HUES64 (cell line): Measurements from ENCODE around the gene SLC9B1.
"Not testable (repeated sequence)": the region's sequence is repeated elsewhere in the genome, so short reads cannot be mapped to it uniquely, and the experiment has no call there.

Source experiments
- H3K27ac ChIP-seq: 2 replicates; pipeline ENCODE4 v1.7.0; 2013; ENCODE audit warnings: low read depth, low read length, inconsistent platforms
- H3K27me3 ChIP-seq: 2 replicates; pipeline ENCODE4 v1.6.1; 2013; ENCODE audit warnings: mild to moderate bottlenecking, low read length; ENCODE audit not compliant: insufficient read depth
- H3K36me3 ChIP-seq: 2 replicates; pipeline ENCODE4 v1.6.1; 2013; ENCODE audit warnings: mild to moderate bottlenecking, low read length; ENCODE audit not compliant: insufficient read depth
- H3K4me1 ChIP-seq: 2 replicates; pipeline ENCODE4 v1.6.1; 2013; ENCODE audit warnings: mild to moderate bottlenecking, low read length, moderate library complexity; ENCODE audit not compliant: insufficient read depth
- H3K4me3 ChIP-seq: 2 replicates; pipeline ENCODE4 v1.5.1; 2013; ENCODE audit warnings: mild to moderate bottlenecking, low read length, moderate library complexity
- H3K9ac ChIP-seq: 2 replicates; pipeline ENCODE4 v1.6.1; 2013; ENCODE audit warnings: mild to moderate bottlenecking, low read depth, low read length
- H3K9me3 ChIP-seq: 2 replicates; pipeline ENCODE4 v1.6.1; 2013; ENCODE audit warnings: low read depth, low read length; ENCODE audit not compliant: insufficient read depth
- WGBS: fragments of 150-250, 120-280 bp; methylation state at CpG from one replicate; pipeline ENCODE4 v1.1.7; 2013; ENCODE audit warnings: missing lambda C conversion rate; 5-methylcytosine and 5-hydroxymethylcytosine counted together

Gene SLC9B1

DNA sequence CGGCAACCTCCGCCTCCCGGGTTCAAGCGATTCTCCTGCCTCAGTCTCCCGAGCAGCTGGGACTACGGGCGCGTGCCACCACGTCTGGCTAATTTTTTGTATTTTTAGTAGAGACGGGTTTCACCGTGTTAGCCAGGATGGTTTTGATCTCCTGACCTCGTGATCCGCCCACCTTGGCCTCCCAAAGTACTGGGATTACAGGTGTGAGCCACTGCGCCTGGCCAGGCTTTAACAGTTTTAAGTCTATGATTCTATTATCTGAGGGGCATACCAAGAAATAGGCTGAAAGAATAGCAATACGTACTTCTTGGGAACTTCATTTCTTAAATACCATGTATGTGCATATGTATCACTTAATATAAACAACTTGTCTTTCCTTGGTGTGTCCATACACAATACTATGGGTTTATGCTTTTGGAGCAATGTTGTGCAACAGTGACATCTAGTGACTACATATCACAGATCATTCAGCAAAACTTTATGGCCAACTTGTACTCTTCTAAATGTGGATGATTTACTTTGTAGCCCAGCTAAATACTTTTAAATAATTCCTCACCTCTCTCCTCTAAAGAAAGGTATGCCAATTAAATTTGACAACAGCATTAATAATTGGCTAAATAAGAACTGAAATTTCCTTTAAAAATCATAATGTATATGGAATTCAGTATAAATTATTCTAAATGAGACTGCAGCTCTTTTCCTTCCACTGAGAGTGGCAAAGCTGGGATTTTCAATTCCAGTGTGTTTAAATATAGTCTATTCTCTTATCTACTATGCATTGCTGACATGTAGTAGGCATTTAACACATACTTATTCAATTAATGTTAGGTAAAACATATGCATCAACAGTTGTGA is 10.4 kb downstream of the SLC9B1 start:
- WGBS: 85% methylated on average over 14 of the region's 15 CpGs
- no peak overlapping the region for H3K4me3 ChIP-seq
- H3K27ac ChIP-seq: no peak overlapping the region
- H3K36me3 ChIP-seq: no peaks in the 10 kb centered on the region
- H3K4me1 ChIP-seq: no peaks in the 10 kb centered on the region
- H3K27me3 ChIP-seq: no peaks in the 10 kb centered on the region
- H3K9me3 ChIP-seq: no peaks in the 10 kb centered on the region
- no peak overlapping the region for H3K9ac ChIP-seq

DNA sequence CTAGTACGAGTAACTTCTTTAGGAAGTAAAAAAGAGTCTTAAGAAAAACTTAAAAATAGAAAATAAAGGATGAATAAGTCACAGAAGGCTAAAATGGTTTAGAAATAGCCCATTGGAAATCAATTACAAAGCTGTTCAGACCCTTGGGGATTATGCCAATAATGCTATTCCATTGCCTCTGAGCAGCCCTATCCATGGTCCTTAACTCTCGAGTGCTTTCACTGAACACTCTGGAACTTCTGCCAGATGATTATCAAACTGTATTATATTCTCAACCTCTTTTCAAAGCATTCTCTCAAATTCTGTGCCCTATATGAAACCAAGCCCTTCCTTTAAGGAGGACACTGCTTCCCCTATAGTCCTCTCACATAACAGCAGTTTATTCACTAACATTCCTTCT is 17.0 kb downstream of the SLC9B1 start:
- Histone ChIP-seq H3K36me3 (no peaks in the 10 kb centered on the region), H3K4me1 (no peaks in the 10 kb centered on the region), H3K27ac (no peak overlapping the region), H3K9ac (no peak overlapping the region), H3K4me3 (no peak overlapping the region), H3K27me3 (no peaks in the 10 kb centered on the region), H3K9me3 (no peaks in the 10 kb centered on the region)
- WGBS: 94% methylated on average over 2 of the region's 2 CpGs

DNA sequence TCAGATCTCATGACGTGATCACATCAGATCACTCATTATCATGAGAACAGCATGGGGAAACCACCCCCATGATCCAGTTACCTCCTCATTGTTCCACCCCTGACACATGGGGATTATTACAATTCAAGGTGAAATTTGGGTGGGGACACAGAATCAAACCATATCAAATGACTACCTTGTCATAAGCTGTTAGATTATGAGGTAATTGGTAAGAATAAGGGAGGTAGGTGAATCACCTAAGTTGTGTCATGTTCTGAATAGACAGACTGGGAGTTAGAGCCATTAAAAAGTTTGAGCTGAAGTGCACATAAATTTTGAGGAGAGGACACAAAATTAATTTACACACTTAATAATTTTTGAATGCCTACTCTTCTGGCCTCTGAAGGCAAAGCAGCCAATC is 24.7 kb downstream of the SLC9B1 start:
- 96% methylated on average over 1 of the region's 1 CpG for WGBS
- Histone ChIP-seq H3K9ac (no peak overlapping the region), H3K9me3 (peaks cover 11% of the 10 kb centered on the region)

DNA sequence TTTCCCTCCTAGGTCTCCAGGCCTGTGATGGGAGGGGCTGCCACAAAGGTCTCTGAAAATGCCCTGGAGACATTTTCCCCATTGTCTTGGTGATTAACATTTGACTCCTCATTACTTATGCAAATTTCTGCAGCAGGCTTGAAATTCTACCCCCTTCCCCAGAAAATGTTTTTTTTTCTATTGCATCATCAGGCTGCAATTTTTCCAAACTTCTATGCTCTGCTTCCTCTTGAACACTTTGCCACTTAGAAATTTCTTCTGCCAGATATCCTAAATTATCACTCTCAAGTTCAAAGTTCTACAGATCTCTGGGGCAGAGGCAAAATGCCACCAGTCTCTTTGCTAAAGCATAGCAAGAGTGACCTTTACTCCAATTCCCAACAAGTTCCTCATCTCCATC is 25.5 kb downstream of the SLC9B1 start:
- H3K27ac ChIP-seq, H3K36me3 ChIP-seq, H3K4me1 ChIP-seq, H3K4me3 ChIP-seq, H3K9ac ChIP-seq, H3K27me3 ChIP-seq: not testable (repeated sequence)
- peaks cover 11% of the 10 kb centered on the region for H3K9me3 ChIP-seq

More for the DNA sequence above, 24.7 kb downstream of the SLC9B1 start:
- H3K4me3 ChIP-seq: no peak overlapping the region
- H3K36me3 ChIP-seq: no peaks in the 10 kb centered on the region
- no peaks in the 10 kb centered on the region for H3K27me3 ChIP-seq
- no peak overlapping the region for H3K27ac ChIP-seq
- no peaks in the 10 kb centered on the region for H3K4me1 ChIP-seq

DNA sequence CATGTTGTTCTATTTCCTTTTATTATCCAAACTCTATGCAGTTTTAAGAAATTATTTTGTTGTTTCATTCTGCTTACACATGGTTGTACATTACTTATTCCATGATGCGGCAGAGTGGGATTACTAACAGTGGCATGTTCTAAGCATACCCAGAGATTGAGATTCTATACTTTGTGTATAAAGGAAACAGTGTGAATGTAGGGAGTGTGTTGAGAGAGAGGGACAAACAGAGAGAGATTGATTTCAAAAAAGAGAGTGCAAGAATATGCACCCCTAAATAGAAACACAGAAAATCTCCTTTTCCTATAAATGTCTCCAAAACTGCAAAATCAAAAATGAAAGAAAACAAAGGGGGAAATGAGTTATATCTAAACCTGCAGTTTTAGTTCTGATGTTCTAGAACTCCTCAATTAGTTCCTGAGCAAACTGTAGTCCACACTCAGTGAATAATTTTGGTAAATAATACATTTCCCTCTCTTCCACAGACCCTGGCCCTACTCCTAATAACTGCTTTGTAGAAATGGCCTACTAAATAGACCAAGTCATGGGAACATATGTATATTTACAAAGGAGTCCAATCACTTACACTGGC is 31.0 kb downstream of the SLC9B1 start:
- Histone ChIP-seq H3K27ac (no peak overlapping the region), H3K9ac (no peak overlapping the region), H3K27me3 (no peaks in the 10 kb centered on the region), H3K9me3 (peaks cover 8% of the 10 kb centered on the region), H3K4me1 (no peaks in the 10 kb centered on the region), H3K36me3 (no peaks in the 10 kb centered on the region), H3K4me3 (no peak overlapping the region)
- WGBS: 100% methylated on average over 1 of the region's 1 CpG

DNA sequence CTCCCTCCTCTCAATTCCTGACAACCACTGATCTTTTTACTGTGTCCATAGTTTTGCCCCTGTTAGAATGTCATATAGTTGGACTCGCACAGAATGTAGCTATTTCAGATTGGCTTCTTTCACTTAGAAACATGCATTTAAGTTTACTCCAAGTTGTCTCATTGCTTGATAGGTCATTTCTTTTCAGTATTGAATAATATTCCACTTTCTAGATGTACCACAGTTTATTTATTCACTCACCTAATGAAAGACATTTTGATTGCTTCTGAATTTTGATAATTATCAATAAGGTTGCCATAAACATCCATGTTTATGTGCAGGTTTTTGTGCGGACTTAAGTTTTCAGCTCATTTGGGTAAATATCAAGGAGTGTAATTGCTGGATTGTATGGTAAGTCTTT is 38.5 kb downstream of the SLC9B1 start:
- Histone ChIP-seq H3K9ac (no peak overlapping the region), H3K4me1 (no peaks in the 10 kb centered on the region), H3K27ac (no peak overlapping the region), H3K9me3 (no peaks in the 10 kb centered on the region), H3K27me3 (no peaks in the 10 kb centered on the region), H3K4me3 (no peak overlapping the region), H3K36me3 (no peaks in the 10 kb centered on the region)
- 94% methylated on average over 2 of the region's 2 CpGs for WGBS

DNA sequence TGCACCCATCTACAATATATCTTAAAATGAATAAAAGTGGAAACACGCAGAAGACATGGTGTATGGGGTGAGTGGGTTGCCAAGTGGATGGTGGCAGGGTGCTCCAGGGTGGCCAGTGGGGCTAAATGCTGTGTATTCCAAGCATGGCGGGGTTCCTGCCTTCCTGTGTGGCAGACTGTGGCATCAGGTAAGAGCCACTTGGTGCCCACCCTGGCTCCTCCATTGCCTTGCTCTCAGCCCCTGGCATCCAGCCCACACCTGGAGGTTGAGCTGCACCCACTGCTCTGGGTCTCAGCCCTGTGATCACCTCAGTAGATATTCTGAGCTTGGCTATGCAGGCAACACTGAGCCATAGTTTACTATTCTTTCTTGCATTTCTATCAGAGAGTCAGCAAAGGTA is 57.7 kb downstream of the SLC9B1 start:
- H3K36me3 ChIP-seq, H3K27me3 ChIP-seq, H3K4me3 ChIP-seq, H3K9ac ChIP-seq, H3K9me3 ChIP-seq, H3K27ac ChIP-seq, H3K4me1 ChIP-seq: not testable (repeated sequence)
- 95% methylated on average over 2 of the region's 2 CpGs for WGBS

DNA sequence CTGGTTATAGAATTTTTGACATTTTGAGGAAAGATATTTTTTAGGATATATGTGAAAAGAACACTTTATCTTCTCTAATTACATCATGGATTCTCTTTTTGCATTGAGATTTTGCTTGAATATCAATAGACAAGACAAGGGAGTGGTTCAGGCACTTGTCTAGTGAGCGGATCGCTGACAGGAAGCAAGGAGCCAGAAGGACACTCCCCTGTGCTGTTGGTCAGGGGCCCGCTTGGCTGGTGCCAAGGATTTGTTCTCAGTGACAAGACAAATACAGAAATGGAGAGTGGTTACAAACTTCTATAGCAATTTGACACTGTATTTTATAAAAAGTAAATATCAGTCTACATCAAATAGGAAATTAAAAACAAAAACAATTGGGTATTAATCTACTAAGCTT is 60.0 kb downstream of the SLC9B1 start:
- Histone ChIP-seq H3K4me3 (no peak overlapping the region), H3K27ac (no peak overlapping the region), H3K9me3 (no peaks in the 10 kb centered on the region), H3K4me1 (no peaks in the 10 kb centered on the region), H3K36me3 (no peaks in the 10 kb centered on the region), H3K9ac (no peak overlapping the region), H3K27me3 (no peaks in the 10 kb centered on the region)
- 86% methylated on average over 3 of the region's 3 CpGs for WGBS

DNA sequence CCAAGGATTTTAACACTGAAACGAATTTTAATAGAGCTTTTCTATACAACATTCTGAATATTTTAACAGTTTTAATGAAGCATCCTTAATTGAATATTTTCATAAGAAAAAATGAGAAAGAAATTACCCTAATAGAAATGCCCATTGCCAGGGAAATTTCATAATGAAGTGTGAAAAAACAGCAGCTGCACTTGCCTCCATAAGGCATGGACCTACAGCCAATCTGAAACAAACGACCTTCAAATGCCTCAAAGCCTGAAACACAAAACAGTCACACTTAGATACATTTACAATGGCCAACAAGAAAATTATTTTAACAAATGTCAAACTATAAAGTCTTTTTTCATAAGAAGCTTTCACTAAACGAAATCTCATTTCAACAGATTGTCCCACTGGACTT is 74.4 kb downstream of the SLC9B1 start:
- no peaks in the 10 kb centered on the region for H3K4me1 ChIP-seq
- 77% methylated on average over 3 of the region's 3 CpGs for WGBS
- no peaks in the 10 kb centered on the region; the same call in 1 of the 2 replicates for H3K27me3 ChIP-seq
- no peak overlapping the region for H3K4me3 ChIP-seq
- H3K9ac ChIP-seq: no peak overlapping the region
- no peak overlapping the region for H3K27ac ChIP-seq
- H3K36me3 ChIP-seq: no peaks in the 10 kb centered on the region
- no peaks in the 10 kb centered on the region for H3K9me3 ChIP-seq

DNA sequence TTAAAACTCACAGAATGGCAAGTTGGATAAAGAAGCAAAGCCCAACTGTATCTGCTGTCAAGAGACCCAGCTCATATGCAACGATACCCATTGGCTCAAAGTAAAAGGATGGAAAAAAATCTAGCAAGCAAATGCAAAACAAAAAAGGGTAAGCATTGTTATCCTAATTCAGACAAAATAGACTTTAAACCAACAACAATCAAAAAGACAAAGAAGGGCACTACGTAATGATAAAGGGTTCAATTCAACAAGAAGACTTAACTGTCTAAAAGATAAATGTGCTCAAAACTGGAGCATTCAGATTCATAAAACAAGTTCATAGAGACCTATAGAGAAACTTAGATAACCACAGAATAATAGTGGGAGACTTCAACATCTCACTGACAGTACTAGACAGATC is 81.4 kb downstream of the SLC9B1 start:
- not testable (repeated sequence) for H3K9me3 ChIP-seq, H3K4me3 ChIP-seq, H3K4me1 ChIP-seq, H3K36me3 ChIP-seq, H3K27me3 ChIP-seq, H3K9ac ChIP-seq, H3K27ac ChIP-seq
- 67% methylated on average over 1 of the region's 2 CpGs for WGBS

DNA sequence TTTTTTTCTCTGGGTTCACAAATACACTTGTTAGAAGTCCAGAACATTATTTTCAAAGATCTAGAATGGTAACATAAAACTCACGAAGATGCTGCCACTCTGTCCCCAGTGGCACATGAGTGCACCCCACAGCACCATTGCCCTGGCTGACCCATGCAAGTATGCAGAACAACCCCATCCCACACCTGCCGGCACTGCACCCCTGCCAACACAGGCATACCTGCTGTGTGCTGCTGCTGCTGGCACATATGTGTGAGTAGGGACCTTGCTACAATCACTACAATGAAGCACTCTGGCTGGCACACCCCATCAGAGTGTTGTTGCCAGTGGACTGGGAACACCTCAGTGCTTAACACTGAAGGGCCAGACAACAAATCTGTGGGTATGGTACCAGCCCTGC is 83.8 kb downstream of the SLC9B1 start:
- Histone ChIP-seq H3K9me3 (no peaks in the 10 kb centered on the region), H3K27ac (no peak overlapping the region), H3K9ac (no peak overlapping the region), H3K36me3 (no peaks in the 10 kb centered on the region), H3K4me3 (no peak overlapping the region), H3K4me1 (0 out of 2 replicates have a peak, but pooled peaks cover 3% of the 10 kb centered on the region), H3K27me3 (no peaks in the 10 kb centered on the region; the same call in 1 of the 2 replicates)
- 94% methylated on average over 2 of the region's 2 CpGs for WGBS
